ENCODE measurements around the gene CNNM2. TPM values are rescaled to one million over a fixed set of nuclear protein-coding genes. Genes with fewer than 3 reads are reported as not detected.
"Not testable (repeated sequence)": the region's sequence is repeated elsewhere in the genome, so short reads cannot be mapped to it uniquely, and the experiment has no call there.

Gene CNNM2
- total RNA-seq, 4 donors from 2014 or later: 15.2 to 19.2 (median 15.9) TPM

GRCh38 chr10:102962951-102963755 is 45.1 kb downstream of the CNNM2 start:
- Histone ChIP-seq H3K27me3 (no peaks in the 10 kb centered on the region), H3K27ac (no peak overlapping the region), H3K4me1 (peaks cover 7 to 19% of the 10 kb centered on the region in 2 donors), H3K36me3 (no peaks in the 10 kb centered on the region), H3K9me3 (no peaks in the 10 kb centered on the region), H3K4me3 (replicated peaks in 1 of 3) (no peak overlapping the region)
- WGBS, 2 donors: 75 to 79% methylated on average over 6 of the region's 6 CpGs
- DNase-seq: no peak
- no peak for TF ChIP-seq CTCF (IDR thresholded peaks at IDR 0.05)
- TF ChIP-seq POLR2A (IDR thresholded peaks at IDR 0.05): no peak
- intact Hi-C loops (cut with DNase I): no loop called here

- no peak overlapping the region for H3K4me3 ChIP-seq (replicated peaks in 1 of 3)
- WGBS, 2 donors: 77 to 79% methylated on average over 2 of the region's 2 CpGs
Measured at GRCh38 chr10:102963756-102964025, 45.6 kb downstream of the CNNM2 start.

GRCh38 chr10:102964064-102964463 is 46.0 kb downstream of the CNNM2 start:
- H3K9me3 ChIP-seq; H3K27me3 ChIP-seq; H3K36me3 ChIP-seq; H3K27ac ChIP-seq; DNase-seq; H3K4me3 ChIP-seq (replicated peaks in 1 of 3); intact Hi-C loops (cut with DNase I): not testable (repeated sequence)
- WGBS, 2 donors: 99 to 100% methylated on average over 2 of the region's 2 CpGs
- peaks cover 7 to 19% of the 10 kb centered on the region in 2 donors for H3K4me1 ChIP-seq

More at GRCh38 chr10:102963756-102964025, 45.6 kb downstream of the CNNM2 start:
- H3K27ac ChIP-seq: no peak overlapping the region
- peaks cover 7 to 19% of the 10 kb centered on the region in 2 donors for H3K4me1 ChIP-seq
- no peaks in the 10 kb centered on the region for H3K27me3 ChIP-seq
- TF ChIP-seq CTCF (IDR thresholded peaks at IDR 0.05) (no peak), POLR2A (IDR thresholded peaks at IDR 0.05) (no peak)
- H3K9me3 ChIP-seq: no peaks in the 10 kb centered on the region
- no peak for DNase-seq
- no peaks in the 10 kb centered on the region for H3K36me3 ChIP-seq
- intact Hi-C loops (cut with DNase I): no loop called here

GRCh38 chr10:102964713-102965112 is 46.6 kb downstream of the CNNM2 start:
- intact Hi-C loops (cut with DNase I): no loop called here
- Histone ChIP-seq H3K4me1 (peaks cover 7 to 19% of the 10 kb centered on the region in 2 donors), H3K4me3 (replicated peaks in 1 of 3) (no peak overlapping the region), H3K9me3 (no peaks in the 10 kb centered on the region), H3K36me3 (no peaks in the 10 kb centered on the region), H3K27ac (no peak overlapping the region), H3K27me3 (no peaks in the 10 kb centered on the region)
- DNase-seq: no peak
- TF ChIP-seq POLR2A (IDR thresholded peaks at IDR 0.05) (no peak), CTCF (IDR thresholded peaks at IDR 0.05) (no peak)
- 91 to 92% methylated on average over 8 of the region's 8 CpGs for WGBS, 2 donors

- H3K4me1 ChIP-seq: peaks cover 7 to 19% of the 10 kb centered on the region in 2 donors
- no peaks in the 10 kb centered on the region for H3K27me3 ChIP-seq
- H3K4me3 ChIP-seq (replicated peaks in 1 of 3): no peak overlapping the region
- intact Hi-C loops (cut with DNase I): no loop called here
- no peaks in the 10 kb centered on the region for H3K36me3 ChIP-seq
- peak overlapping the region in 1 of 3 donors; percentile 15 for H3K27ac ChIP-seq
- TF ChIP-seq POLR2A (IDR thresholded peaks at IDR 0.05) (no peak), CTCF (IDR thresholded peaks at IDR 0.05) (no peak)
- DNase-seq: no peak
- H3K9me3 ChIP-seq: no peaks in the 10 kb centered on the region
- WGBS, 2 donors: 72 to 78% methylated on average over 7 of the region's 7 CpGs
Measured at GRCh38 chr10:102965311-102965851, 47.3 kb downstream of the CNNM2 start.
